ENCODE results near the gene PLEKHB2. TPM values are rescaled to one million over a fixed set of nuclear protein-coding genes. Genes with fewer than 3 reads are reported as not detected.
"Not testable (repeated sequence)": the region's sequence is repeated elsewhere in the genome, so short reads cannot be mapped to it uniquely, and the experiment has no call there.

Gene PLEKHB2
- total RNA-seq, 2 experiments from 2014 or later = 62.0 to 64.5 TPM

DNA sequence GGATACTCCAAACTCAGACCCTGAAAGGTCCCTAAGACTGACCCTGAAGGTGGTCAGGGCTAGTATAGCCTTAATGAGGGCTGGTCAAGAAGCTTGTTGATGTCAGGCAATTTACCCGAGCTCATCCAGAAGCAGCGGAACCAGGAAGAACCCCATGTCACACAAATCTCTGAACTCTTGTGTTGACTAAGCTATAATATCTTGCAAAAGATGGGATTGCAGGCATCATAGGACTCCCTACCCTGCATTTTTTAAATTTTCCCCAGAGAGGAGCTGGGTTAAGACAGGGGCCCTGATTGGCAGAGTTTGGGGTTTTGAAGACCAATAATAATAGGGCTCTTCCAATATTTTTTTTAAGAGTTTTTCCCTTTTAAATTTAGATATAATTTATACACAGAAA, 2.0 kb upstream of the PLEKHB2 start:
- CTCF ChIA-PET = interaction anchor here (3.0 kb wide), 1 partner anchor 10 kb away, joined by 15 read pairs; the partner anchor contains the start of gene FAM168B
- peak overlapping the region; percentile 60 for H3K27ac Mint-ChIP-seq
- H3K36me3 Mint-ChIP-seq (ENCODE audit: low read depth) = peaks cover 4% of the 10 kb centered on the region
- H3K4me3 Mint-ChIP-seq = no peak overlapping the region
- H3K27me3 Mint-ChIP-seq (ENCODE audit: low read depth) = no peaks in the 10 kb centered on the region
- H3K9me3 Mint-ChIP-seq (ENCODE audit: insufficient read depth) = no peaks in the 10 kb centered on the region
- H3K4me1 Mint-ChIP-seq (ENCODE audit: low read depth) = peaks cover 37% of the 10 kb centered on the region
- POLR2A ChIA-PET = interaction anchor here (1.0 to 3.6 kb wide), 3 partner anchors 10 to 62 kb away, joined by 3 to 70 read pairs (median 3); partner anchors contain the start of gene FAM168B
- DNase-seq (no peak), ATAC-seq (no peak)

DNA sequence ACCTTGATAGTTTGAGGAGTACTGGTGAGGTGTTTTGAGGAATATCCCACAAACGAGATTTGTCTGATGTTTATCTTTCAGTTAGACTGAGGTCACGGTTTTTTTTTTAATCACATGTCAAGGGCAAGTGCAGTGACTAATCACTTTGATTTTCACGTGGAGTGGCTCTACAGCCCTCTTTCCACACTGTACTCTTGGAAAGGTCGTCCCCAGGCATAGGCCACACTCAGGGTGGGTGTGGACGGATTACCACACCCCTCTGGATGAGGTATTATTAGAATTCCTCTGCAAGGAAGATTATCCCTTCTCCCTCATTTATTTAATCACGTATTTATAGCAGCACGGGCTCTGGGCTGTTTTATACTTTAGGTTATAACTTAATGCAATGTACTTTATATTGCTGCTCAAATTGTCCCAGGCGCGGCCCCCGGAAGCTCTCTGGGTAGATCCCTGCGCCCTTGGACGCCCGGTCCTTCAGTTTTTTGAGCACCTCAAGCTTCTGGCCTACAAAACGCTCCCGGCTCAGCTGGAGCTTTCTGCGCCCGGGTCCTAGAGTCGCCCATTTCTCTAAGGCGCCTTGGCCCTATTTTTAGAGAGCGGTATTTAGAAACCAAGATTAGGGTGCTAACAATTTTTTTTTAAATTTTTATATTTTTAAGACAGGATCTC, 515 bp upstream of the PLEKHB2 start:
- DNase-seq (peak; percentile 51), ATAC-seq (peak; percentile 74)
- Mint-ChIP-seq H3K27me3 (ENCODE audit: low read depth) (no peaks in the 10 kb centered on the region), H3K36me3 (ENCODE audit: low read depth) (peaks cover 10% of the 10 kb centered on the region), H3K4me3 (peak overlapping the region; percentile 85), H3K4me1 (ENCODE audit: low read depth) (peaks cover 46% of the 10 kb centered on the region), H3K9me3 (ENCODE audit: insufficient read depth) (no peaks in the 10 kb centered on the region), H3K27ac (peak overlapping the region; percentile 89)
- CTCF ChIA-PET = interaction anchor here (0.7 to 3.0 kb wide), 4 partner anchors 10 to 772 kb away, joined by 3 to 15 read pairs (median 4); partner anchors contain the start of gene FAM168B
- POLR2A ChIA-PET = interaction anchor here (0.6 to 3.6 kb wide), 5 partner anchors 11 to 714 kb away, joined by 3 to 70 read pairs (median 3); partner anchors contain the start of gene FAM168B

DNA sequence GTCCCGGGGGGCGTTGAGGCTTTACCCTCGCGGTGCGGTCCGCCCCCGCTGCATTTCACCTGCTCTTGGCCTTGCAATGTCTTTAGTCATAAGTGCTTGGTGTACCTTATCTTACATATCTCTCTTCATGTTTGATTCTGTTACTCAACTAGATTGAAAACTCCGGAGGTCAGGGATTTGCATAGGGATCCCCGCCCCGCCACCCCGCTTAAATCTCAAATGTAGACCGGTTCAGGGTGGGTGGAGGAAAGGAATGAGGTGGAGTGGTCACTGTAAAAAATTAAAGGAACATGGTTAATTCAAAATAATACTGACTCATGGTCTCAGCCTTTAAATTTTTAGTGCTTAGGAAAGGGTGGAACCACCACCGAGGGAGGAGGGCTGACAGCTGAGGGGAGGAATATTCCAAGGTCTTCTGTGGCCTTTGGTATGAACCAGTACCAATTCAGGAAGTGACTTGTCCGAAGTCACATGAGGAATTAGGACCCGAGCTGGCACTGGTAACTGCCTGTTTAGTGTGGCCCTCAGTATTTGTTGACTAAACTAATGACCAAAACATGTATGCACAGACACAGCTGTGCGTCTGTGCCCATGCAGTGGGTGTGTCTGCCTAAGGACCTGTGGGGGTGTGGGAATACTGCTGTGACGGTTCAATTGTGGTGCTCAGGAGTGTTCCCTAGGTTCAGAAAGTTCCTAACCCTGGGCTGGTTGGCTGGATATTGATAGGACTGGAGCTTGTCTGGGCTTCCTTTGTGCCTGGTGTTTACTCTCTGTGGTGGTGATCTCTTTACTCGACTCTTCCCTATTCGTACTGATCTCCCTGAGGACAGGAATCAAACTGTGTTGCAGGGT, 1.0 kb downstream of the PLEKHB2 start:
- Mint-ChIP-seq H3K27me3 (ENCODE audit: low read depth) (no peaks in the 10 kb centered on the region), H3K9me3 (ENCODE audit: insufficient read depth) (no peaks in the 10 kb centered on the region), H3K36me3 (ENCODE audit: low read depth) (peaks cover 19% of the 10 kb centered on the region), H3K4me3 (peak overlapping the region; percentile 85), H3K27ac (peak overlapping the region; percentile 89), H3K4me1 (ENCODE audit: low read depth) (peaks cover 55% of the 10 kb centered on the region)
- ATAC-seq (no peak), DNase-seq (peak; percentile 27)
- ChIA-PET POLR2A (interaction anchor here (1.2 to 3.6 kb wide), 2 partner anchors 13 kb away, joined by 9 to 70 read pairs; partner anchors contain the start of gene FAM168B), CTCF (interaction anchor here (1.2 to 1.5 kb wide), 2 partner anchors 66 to 309 kb away, joined by 3 read pairs; no protein-coding TSS in a partner anchor)

DNA sequence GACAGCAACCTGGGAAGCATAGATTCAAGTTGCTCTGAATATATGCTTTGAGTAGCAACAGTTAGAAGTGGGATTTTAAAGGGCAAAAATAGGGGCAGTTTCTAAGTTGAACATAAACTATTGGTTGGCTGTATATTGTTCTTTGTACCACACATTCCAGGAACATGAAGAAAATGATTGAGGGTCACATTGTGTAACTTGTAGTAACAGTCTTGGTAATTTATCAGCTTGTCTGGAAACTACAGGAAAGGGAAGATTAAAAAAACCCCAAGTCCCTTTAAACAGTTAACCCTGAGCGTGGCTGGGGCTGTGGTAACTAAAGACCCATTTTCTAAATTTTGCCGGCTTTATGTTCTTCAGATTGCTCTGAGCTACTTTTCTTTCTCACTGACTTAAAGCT, 7.4 kb downstream of the PLEKHB2 start:
- ChIA-PET CTCF (no interaction called here), POLR2A (interaction anchor here (1.2 kb wide), 1 partner anchor 19 kb away, joined by 6 read pairs; the partner anchor contains the start of gene FAM168B)
- Mint-ChIP-seq H3K27me3 (ENCODE audit: low read depth) (no peaks in the 10 kb centered on the region), H3K4me3 (no peak overlapping the region), H3K27ac (peak overlapping the region; percentile 37), H3K36me3 (ENCODE audit: low read depth) (peaks cover 59% of the 10 kb centered on the region), H3K4me1 (ENCODE audit: low read depth) (peaks cover 59% of the 10 kb centered on the region), H3K9me3 (ENCODE audit: insufficient read depth) (no peaks in the 10 kb centered on the region)
- DNase-seq (no peak), ATAC-seq (peak; percentile 48)

DNA sequence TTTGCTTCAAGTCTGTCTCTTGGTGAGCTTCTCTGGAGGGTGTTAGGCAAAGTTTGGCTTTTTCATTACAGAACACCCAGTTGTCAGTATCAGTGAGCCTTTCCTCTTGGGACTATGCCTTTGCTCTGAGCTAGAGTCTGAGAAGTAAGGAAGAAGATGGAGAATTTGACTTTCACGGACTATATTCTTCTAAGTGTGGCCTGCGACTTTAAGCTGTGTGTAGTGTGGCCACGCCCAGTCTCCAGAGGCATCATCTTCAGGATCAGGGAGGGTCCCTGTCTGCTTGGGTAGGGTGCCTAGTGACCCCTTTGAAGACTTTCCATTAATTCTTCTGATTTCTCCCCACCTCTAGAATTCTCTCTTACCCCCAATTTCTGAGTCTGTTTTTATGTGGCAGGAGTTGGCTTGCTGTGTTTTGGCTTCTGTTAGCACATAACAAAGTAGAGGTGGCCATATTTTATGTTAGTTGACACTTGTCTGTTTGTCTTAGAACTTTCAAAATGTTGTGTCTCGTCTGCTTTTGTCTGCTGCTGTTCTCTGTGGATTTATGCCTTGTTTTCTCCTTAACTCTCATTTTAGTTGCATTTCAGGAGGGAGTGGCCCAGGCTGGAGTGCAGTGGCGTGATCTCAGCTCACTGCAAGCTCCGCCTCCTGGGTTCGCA, 8.6 kb downstream of the PLEKHB2 start:
- no peaks in the 10 kb centered on the region for H3K9me3 Mint-ChIP-seq (ENCODE audit: insufficient read depth)
- no peak overlapping the region for H3K27ac Mint-ChIP-seq
- ATAC-seq = no peak
- H3K27me3 Mint-ChIP-seq (ENCODE audit: low read depth) = no peaks in the 10 kb centered on the region
- ChIA-PET POLR2A (no interaction called here), CTCF (no interaction called here)
- DNase-seq = no peak
- H3K4me3 Mint-ChIP-seq = no peak overlapping the region
- peaks cover 67% of the 10 kb centered on the region for H3K36me3 Mint-ChIP-seq (ENCODE audit: low read depth)
- peaks cover 56% of the 10 kb centered on the region for H3K4me1 Mint-ChIP-seq (ENCODE audit: low read depth)

DNA sequence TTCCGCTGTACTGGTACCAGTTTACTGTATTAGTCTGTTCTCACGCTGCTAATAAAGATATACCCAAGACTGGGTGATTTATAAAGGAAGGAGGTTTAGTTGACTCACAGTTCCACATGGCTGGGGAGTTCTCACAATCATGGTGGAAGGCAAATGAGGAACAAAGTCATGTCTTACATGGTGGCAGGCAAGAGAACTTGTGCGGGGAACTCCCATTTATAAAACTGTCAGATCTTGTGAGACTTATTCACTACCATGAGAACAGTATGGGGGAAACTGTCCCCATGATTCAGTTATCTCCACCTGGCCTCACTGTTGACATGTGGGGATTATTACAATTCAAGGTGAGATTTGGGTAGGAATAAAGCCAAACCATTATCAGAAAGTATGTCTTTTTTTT, 9.8 kb downstream of the PLEKHB2 start:
- H3K4me3 Mint-ChIP-seq; H3K27me3 Mint-ChIP-seq (ENCODE audit: low read depth); ATAC-seq; POLR2A ChIA-PET; CTCF ChIA-PET; H3K9me3 Mint-ChIP-seq (ENCODE audit: insufficient read depth); H3K27ac Mint-ChIP-seq; DNase-seq: not testable (repeated sequence)
- Mint-ChIP-seq H3K4me1 (ENCODE audit: low read depth) (peaks cover 53% of the 10 kb centered on the region), H3K36me3 (ENCODE audit: low read depth) (peaks cover 64% of the 10 kb centered on the region)

DNA sequence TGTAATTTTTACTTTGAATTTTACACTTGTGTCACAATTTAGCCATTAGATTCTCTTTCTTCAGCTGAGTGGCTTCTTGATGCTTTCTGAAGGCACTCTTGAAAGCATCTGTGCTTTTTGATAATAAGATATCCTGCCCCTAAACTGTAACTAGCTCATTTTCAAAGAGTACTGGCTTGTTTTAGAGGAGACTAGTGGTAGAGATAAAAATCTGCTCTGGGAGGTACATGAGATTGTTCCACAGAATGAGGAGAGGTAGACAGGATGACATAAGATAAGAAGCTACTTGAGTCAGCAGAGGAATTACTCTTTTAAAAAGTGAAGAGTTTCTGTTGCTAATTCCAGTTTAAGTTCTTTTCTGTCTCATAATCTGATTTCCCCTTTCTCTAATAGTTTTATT, 10.6 kb downstream of the PLEKHB2 start:
- DNase-seq = no peak
- H3K9me3 Mint-ChIP-seq (ENCODE audit: insufficient read depth) = no peaks in the 10 kb centered on the region
- CTCF ChIA-PET = no interaction called here
- no peak overlapping the region for H3K4me3 Mint-ChIP-seq
- ATAC-seq = peak; percentile 38
- H3K27me3 Mint-ChIP-seq (ENCODE audit: low read depth) = no peaks in the 10 kb centered on the region
- peaks cover 45% of the 10 kb centered on the region for H3K4me1 Mint-ChIP-seq (ENCODE audit: low read depth)
- no peak overlapping the region for H3K27ac Mint-ChIP-seq
- POLR2A ChIA-PET = no interaction called here
- peaks cover 61% of the 10 kb centered on the region for H3K36me3 Mint-ChIP-seq (ENCODE audit: low read depth)

DNA sequence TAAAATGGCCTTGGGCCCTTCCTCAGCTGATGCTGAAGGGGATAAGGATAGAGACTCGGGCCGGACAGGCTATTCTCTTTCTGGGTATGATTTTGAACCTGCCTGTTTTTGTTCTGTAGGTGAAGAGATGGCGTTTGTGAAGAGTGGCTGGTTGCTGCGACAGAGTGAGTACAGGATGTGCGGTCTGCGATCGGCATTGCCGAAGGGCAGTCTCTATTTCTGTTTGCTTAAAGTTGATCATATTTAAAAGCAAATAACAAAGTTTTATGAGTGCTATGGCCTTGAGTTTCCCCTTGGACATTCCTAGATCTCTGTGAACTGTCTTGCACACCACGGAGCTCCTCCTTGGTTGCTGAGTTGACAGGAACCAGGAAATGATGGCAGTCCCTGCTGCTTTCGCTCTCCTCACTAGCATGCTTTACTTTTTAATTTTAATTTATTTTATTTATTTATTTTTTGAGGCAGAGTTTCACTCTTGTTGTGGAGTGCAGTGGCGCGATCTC, 15.7 kb downstream of the PLEKHB2 start:
- DNase-seq (no peak), ATAC-seq (no peak)
- CTCF ChIA-PET = interaction anchor here (1.5 kb wide), 1 partner anchor 48 kb away, joined by 3 read pairs; no protein-coding TSS in a partner anchor
- Mint-ChIP-seq H3K27me3 (ENCODE audit: low read depth) (no peaks in the 10 kb centered on the region), H3K36me3 (ENCODE audit: low read depth) (peaks cover 51% of the 10 kb centered on the region), H3K4me3 (no peak overlapping the region), H3K27ac (no peak overlapping the region), H3K4me1 (ENCODE audit: low read depth) (peaks cover 9% of the 10 kb centered on the region), H3K9me3 (ENCODE audit: insufficient read depth) (no peaks in the 10 kb centered on the region)
- POLR2A ChIA-PET = no interaction called here

GRCh38 chr2:131121464-131121863, 16.3 kb downstream of the PLEKHB2 start:
- no peak for ATAC-seq
- no peaks in the 10 kb centered on the region for H3K9me3 Mint-ChIP-seq (ENCODE audit: insufficient read depth)
- H3K4me1 Mint-ChIP-seq (ENCODE audit: low read depth) = peaks cover 6% of the 10 kb centered on the region
- no peak overlapping the region for H3K4me3 Mint-ChIP-seq
- no peak for DNase-seq
- no peak overlapping the region for H3K27ac Mint-ChIP-seq
- peaks cover 47% of the 10 kb centered on the region for H3K36me3 Mint-ChIP-seq (ENCODE audit: low read depth)
- CTCF ChIA-PET = interaction anchor here (1.5 kb wide), 1 partner anchor 49 kb away, joined by 3 read pairs; no protein-coding TSS in a partner anchor
- no peaks in the 10 kb centered on the region for H3K27me3 Mint-ChIP-seq (ENCODE audit: low read depth)
- POLR2A ChIA-PET = no interaction called here

DNA sequence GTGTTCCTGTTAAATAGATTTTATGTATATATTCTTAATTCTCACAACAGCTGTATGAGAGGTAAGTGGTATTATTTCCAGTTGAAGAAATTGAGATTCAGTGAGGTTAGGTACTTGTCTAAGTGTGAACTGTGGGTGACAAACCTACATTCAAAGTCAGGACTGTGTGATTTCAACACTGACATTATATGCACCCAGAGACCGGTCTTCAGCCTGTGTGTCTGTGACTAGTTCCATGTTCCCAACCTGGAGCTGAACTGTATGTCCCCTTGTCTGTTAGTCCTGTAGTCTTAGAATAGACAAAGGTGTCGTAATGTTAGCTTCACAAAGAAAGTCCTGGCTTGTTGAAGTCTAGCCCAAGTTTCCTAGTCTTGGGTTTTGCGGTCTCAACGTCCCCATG, 17.4 kb downstream of the PLEKHB2 start:
- H3K4me1 Mint-ChIP-seq (ENCODE audit: low read depth) = peaks cover 6% of the 10 kb centered on the region
- no peaks in the 10 kb centered on the region for H3K9me3 Mint-ChIP-seq (ENCODE audit: insufficient read depth)
- ChIA-PET CTCF (no interaction called here), POLR2A (no interaction called here)
- no peak for ATAC-seq
- H3K4me3 Mint-ChIP-seq = no peak overlapping the region
- no peak for DNase-seq
- H3K36me3 Mint-ChIP-seq (ENCODE audit: low read depth) = peaks cover 50% of the 10 kb centered on the region
- H3K27me3 Mint-ChIP-seq (ENCODE audit: low read depth) = no peaks in the 10 kb centered on the region
- no peak overlapping the region for H3K27ac Mint-ChIP-seq

DNA sequence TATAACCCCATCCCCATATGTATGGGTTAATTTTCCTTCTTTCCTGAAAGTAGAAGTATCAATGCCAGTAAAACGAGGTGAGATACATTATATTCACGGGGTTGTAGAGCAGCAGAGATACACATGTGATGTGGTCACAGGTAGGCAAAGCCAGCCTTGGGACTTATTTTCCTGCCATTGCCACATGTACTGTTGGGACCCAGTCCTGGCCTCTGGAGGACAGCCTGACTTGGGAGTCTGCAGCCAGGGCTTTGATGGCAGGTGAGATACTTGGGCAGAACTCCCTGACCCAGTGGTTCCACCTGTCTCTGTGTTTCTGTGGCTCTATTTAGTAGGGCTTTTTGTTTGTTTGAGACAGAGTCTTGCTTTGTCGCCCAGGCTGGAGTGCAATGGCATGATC, 18.1 kb downstream of the PLEKHB2 start:
- Mint-ChIP-seq H3K27ac (no peak overlapping the region), H3K9me3 (ENCODE audit: insufficient read depth) (no peaks in the 10 kb centered on the region), H3K4me1 (ENCODE audit: low read depth) (peaks cover 3% of the 10 kb centered on the region), H3K27me3 (ENCODE audit: low read depth) (no peaks in the 10 kb centered on the region), H3K4me3 (no peak overlapping the region), H3K36me3 (ENCODE audit: low read depth) (peaks cover 52% of the 10 kb centered on the region)
- DNase-seq (no peak), ATAC-seq (no peak)
- ChIA-PET CTCF (no interaction called here), POLR2A (no interaction called here)
